CD4-positive, alpha-beta T cell (primary cell): ENCODE measurements around the gene PCSK2. TPM values are rescaled to one million over a fixed set of nuclear protein-coding genes. Genes with fewer than 3 reads are reported as not detected.

Experiments used
- ATAC-seq: fragments of 200-7000 bp; cut with Tn5 transposase; one replicate; pipeline ENCODE4 v1.10.0; 2022; ENCODE audit warnings: mild to moderate bottlenecking; ENCODE audit not compliant: poor library complexity
- CTCF ChIA-PET: fragments of 350-600 bp; sonication (Branson Sonifier 250); formaldehyde crosslinking; loops from one replicate; lab custom pipeline; 2021; ENCODE audit warnings: antibody characterized with exemption, inconsistent platforms; lab: Charles Lee
- POLR2A ChIA-PET: fragments of 350-600 bp; sonication (Branson Sonifier 250); formaldehyde crosslinking; loops from one replicate; lab custom pipeline; 2021; ENCODE audit warnings: antibody characterized with exemption, inconsistent platforms; lab: Charles Lee
- DNase-seq, 14 experiments: peaks; one replicate each; pipeline ENCODE4 v3.0.0-alpha.2; 2013 to 2020; ENCODE audit warnings: mixed read lengths in 2 of 14
- H3K27ac ChIP-seq, 2 donors: one replicate each; pipeline versions ENCODE4 v1.5.1 to v1.7.0; 2013; ENCODE audit warnings: low read length in 2 of 2, low read depth in 1 of 2, mild to moderate bottlenecking in 1 of 2
- H3K27me3 ChIP-seq, 2 experiments: 1 replicate in 1 of 2; 2 replicates in 1 of 2; pipeline versions ENCODE4 v1.6.1 to v1.7.0; 2013; ENCODE audit warnings: low read length in 2 of 2, control low read depth in 1 of 2, mild to moderate bottlenecking in 1 of 2, moderate library complexity in 1 of 2; ENCODE audit not compliant: insufficient read depth in 2 of 2, control insufficient read depth in 1 of 2
- H3K36me3 ChIP-seq: one replicate; pipeline ENCODE4 v1.6.1; 2013; ENCODE audit warnings: low read length, control low read depth; ENCODE audit not compliant: insufficient read depth
- H3K4me1 ChIP-seq: one replicate; pipeline ENCODE4 v1.6.1; 2013; ENCODE audit warnings: low read length, control low read depth; ENCODE audit not compliant: insufficient read depth
- H3K4me3 ChIP-seq: one replicate; pipeline ENCODE4 v1.5.1; 2013; ENCODE audit warnings: mild to moderate bottlenecking, low read length, moderate library complexity
- H3K9me3 ChIP-seq, 2 experiments: 1 replicate in 1 of 2; 2 replicates in 1 of 2; pipeline versions ENCODE4 v1.6.1 to v1.7.0; 2013; ENCODE audit warnings: low read length in 2 of 2, mild to moderate bottlenecking in 2 of 2, control low read depth in 1 of 2, moderate library complexity in 1 of 2; ENCODE audit not compliant: control insufficient read depth in 1 of 2, insufficient read depth in 1 of 2
- H3K27ac Mint-ChIP-seq: one replicate; pipeline ENCODE4 v1.8.0; 2020; ENCODE audit warnings: mixed read lengths
- H3K27me3 Mint-ChIP-seq: one replicate; pipeline ENCODE4 v1.8.0; 2021; ENCODE audit warnings: mixed read lengths
- H3K36me3 Mint-ChIP-seq: one replicate; pipeline ENCODE4 v1.8.0; 2021; ENCODE audit warnings: low read depth, mixed read lengths
- H3K4me1 Mint-ChIP-seq: one replicate; pipeline ENCODE4 v1.8.0; 2021; ENCODE audit warnings: low read depth, mixed read lengths
- H3K4me3 Mint-ChIP-seq: one replicate; pipeline ENCODE4 v1.8.0; 2020; ENCODE audit warnings: mild to moderate bottlenecking, mixed read lengths
- H3K9me3 Mint-ChIP-seq: one replicate; pipeline ENCODE4 v1.8.0; 2020; ENCODE audit warnings: mixed read lengths
- intact Hi-C, 2 experiments: fragments of 100-400 bp; cut with DNase I in 1 of 2; cut with micrococcal nuclease in 1 of 2; formaldehyde crosslinking; loops; one replicate each; pipeline versions ENCODE4 v1.15.1 to v1.9.0; 2023 to 2025; cut with DNase I, micrococcal nuclease
- total RNA-seq, 174 experiments: library from RNA in 2 of 174; stranded (reverse) in 2 of 174; gene quantifications; one replicate each; pipeline ENCODE4 v1.2.3 and lab custom pipeline; 2021 to 2026
- TF ChIP-seq, protein P1 (sequence below): fragments of 200-600 bp; IDR thresholded peaks from one replicate; pipeline ENCODE4 v1.8.0; 2022; ENCODE audit warnings: antibody characterized with exemption, mild to moderate bottlenecking

Gene PCSK2
- total RNA-seq, 2 experiments from 2014 or later: not detected

DNA sequence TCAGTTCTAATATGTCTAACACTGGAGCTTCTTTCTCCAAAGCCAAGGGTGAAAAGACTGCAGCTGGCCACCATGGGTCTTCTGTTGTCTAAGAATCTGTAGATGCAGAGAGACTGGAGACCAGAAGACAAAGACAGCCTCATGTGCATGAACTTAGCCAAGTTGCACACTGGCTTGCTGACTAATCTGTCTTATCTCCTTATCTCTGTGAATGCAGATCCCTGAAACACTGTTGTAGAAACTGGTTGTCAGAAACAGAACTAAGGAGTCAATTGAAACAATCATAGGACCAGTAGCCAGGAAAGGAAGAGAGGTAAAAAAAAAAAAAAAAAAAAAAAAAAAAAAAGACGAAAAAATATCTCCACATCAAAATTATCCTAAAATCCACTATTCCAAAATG, 194.7 kb downstream of the PCSK2 start:
- TF ChIP-seq, protein P1, sequence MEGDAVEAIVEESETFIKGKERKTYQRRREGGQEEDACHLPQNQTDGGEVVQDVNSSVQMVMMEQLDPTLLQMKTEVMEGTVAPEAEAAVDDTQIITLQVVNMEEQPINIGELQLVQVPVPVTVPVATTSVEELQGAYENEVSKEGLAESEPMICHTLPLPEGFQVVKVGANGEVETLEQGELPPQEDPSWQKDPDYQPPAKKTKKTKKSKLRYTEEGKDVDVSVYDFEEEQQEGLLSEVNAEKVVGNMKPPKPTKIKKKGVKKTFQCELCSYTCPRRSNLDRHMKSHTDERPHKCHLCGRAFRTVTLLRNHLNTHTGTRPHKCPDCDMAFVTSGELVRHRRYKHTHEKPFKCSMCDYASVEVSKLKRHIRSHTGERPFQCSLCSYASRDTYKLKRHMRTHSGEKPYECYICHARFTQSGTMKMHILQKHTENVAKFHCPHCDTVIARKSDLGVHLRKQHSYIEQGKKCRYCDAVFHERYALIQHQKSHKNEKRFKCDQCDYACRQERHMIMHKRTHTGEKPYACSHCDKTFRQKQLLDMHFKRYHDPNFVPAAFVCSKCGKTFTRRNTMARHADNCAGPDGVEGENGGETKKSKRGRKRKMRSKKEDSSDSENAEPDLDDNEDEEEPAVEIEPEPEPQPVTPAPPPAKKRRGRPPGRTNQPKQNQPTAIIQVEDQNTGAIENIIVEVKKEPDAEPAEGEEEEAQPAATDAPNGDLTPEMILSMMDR: no peak
- POLR2A ChIA-PET: no interaction called here
- peaks cover 28% of the 10 kb centered on the region for H3K27me3 Mint-ChIP-seq
- no peak for ATAC-seq
- intact Hi-C loops: no loop called here
- no peak for DNase-seq
- Histone ChIP-seq H3K4me3 (no peak overlapping the region), H3K36me3 (no peaks in the 10 kb centered on the region), H3K27me3 (peaks cover under 1 to 7% of the 10 kb centered on the region in 2 experiments), H3K27ac (no peak overlapping the region), H3K4me1 (no peaks in the 10 kb centered on the region), H3K9me3 (no peaks in the 10 kb centered on the region)
- no peaks in the 10 kb centered on the region for H3K4me1 Mint-ChIP-seq
- no peaks in the 10 kb centered on the region for H3K9me3 Mint-ChIP-seq
- no peak overlapping the region for H3K27ac Mint-ChIP-seq
- no peak overlapping the region for H3K4me3 Mint-ChIP-seq
- H3K36me3 Mint-ChIP-seq: no peaks in the 10 kb centered on the region
- CTCF ChIA-PET: interaction anchor here (1.8 kb wide), 1 partner anchor 10 kb away, joined by 3 read pairs; no protein-coding TSS in a partner anchor

DNA sequence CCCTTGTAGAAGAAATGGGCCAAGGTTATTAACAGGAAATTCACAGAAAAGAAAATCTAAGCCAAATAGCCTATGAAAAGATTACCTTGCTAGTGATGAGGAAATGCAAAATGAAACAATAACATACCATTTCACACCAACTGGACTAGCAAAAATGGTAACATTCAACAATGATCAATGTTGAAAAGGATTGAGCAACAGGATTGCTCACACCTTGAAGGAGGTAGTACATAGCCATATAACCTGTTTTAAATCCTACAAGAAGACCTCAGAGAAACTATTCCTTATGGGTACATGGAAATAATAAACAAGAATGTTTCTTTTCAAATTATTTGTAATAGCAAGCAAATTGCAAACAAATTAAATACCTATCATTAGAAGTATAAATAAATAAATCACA, 196.9 kb downstream of the PCSK2 start:
- Histone ChIP-seq H3K9me3 (no peaks in the 10 kb centered on the region), H3K36me3 (no peaks in the 10 kb centered on the region), H3K4me3 (no peak overlapping the region), H3K27me3 (peaks cover 2 to 7% of the 10 kb centered on the region in 2 experiments), H3K27ac (no peak overlapping the region), H3K4me1 (no peaks in the 10 kb centered on the region)
- no peaks in the 10 kb centered on the region for H3K36me3 Mint-ChIP-seq
- peaks cover 20% of the 10 kb centered on the region for H3K27me3 Mint-ChIP-seq
- H3K27ac Mint-ChIP-seq: no peak overlapping the region
- ChIA-PET CTCF (interaction anchor here (0.8 kb wide), 1 partner anchor 8 kb away, joined by 3 read pairs; no protein-coding TSS in a partner anchor), POLR2A (no interaction called here)
- intact Hi-C loops: no loop called here
- TF ChIP-seq, protein P1: no peak
- no peaks in the 10 kb centered on the region for H3K4me1 Mint-ChIP-seq
- ATAC-seq: no peak
- no peaks in the 10 kb centered on the region for H3K9me3 Mint-ChIP-seq
- no peak overlapping the region for H3K4me3 Mint-ChIP-seq
- no peak for DNase-seq

- Mint-ChIP-seq H3K4me3 (no peak overlapping the region), H3K9me3 (no peaks in the 10 kb centered on the region), H3K27me3 (peaks cover 20% of the 10 kb centered on the region), H3K27ac (no peak overlapping the region), H3K36me3 (no peaks in the 10 kb centered on the region), H3K4me1 (no peaks in the 10 kb centered on the region)
- Histone ChIP-seq H3K36me3 (no peaks in the 10 kb centered on the region), H3K27me3 (peaks cover 0 to 2% of the 10 kb centered on the region in 2 experiments), H3K27ac (no peak overlapping the region), H3K9me3 (no peaks in the 10 kb centered on the region), H3K4me1 (no peaks in the 10 kb centered on the region), H3K4me3 (no peak overlapping the region)
- intact Hi-C loops: no loop called here
- DNase-seq (no peak), ATAC-seq (no peak)
- TF ChIP-seq, protein P1: no peak
- CTCF ChIA-PET: no interaction called here
- POLR2A ChIA-PET: no interaction called here
Observed at GRCh38 chr20:17427638-17428037, 200.8 kb downstream of the PCSK2 start.
